ENCODE data around the gene DPRX. TPM values are rescaled to one million over a fixed set of nuclear protein-coding genes. Genes with fewer than 3 reads are reported as not detected.

The DPRX gene
- total RNA-seq, 1 donor = not detected

Small RNAs within 50 kb of the gene (small RNA-seq; reads per million reads assigned to genes)
- not detected for gene MIR1323
- not detected for gene MIR498
- not detected for gene MIR512-1
- not detected for gene MIR512-2
- not detected for gene MIR515-1
- gene MIR515-2 = not detected
- not detected for gene MIR519C
- gene MIR519E = not detected
- gene MIR520E = not detected
- not detected for gene RNU6-698P

Other genes starting within 250 kb of the DPRX start
- gene ZNF765, start 236.8 kb upstream of the DPRX start, total RNA-seq = 10.2 TPM
- gene ZNF761, start 200.0 kb upstream of the DPRX start, total RNA-seq = 8.6 TPM
- gene ZNF813, start 164.3 kb upstream of the DPRX start, total RNA-seq = 2.2 TPM
- 12.4 TPM for gene ZNF331, start 93.9 kb upstream of the DPRX start, total RNA-seq
- 2.7 TPM for gene NLRP12, start 192.3 kb downstream of the DPRX start, total RNA-seq
- gene MYADM, start 235.9 kb downstream of the DPRX start, total RNA-seq = 146 TPM

All from hematopoietic multipotent progenitor cell (in vitro differentiated cells).